Measurements from ENCODE around the gene CES1.
"Not testable (repeated sequence)": the region's sequence is repeated elsewhere in the genome, so short reads cannot be mapped to it uniquely, and the experiment has no call there.

CES1 gene

DNA sequence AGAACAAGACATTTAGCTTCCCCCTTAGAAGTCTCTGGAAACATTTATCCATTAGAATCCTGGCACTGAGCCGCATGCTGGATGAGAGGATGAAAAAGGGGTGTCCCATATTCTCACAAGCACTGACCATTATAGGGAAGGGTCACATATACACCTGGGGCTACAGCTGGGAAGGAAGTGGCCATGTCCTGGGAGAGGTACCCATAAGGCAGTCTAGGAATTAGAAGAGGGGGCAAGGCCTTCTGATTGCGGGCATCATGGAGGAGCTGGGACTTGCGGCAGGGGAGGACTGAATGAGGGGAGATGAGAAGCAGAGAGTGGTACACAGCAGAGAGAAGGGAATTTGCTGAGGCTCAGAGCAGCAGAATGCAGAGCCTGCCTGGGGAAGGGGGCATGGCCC lies 3.7 kb downstream of the CES1 start:
- not testable (repeated sequence) for DNase-seq

DNA sequence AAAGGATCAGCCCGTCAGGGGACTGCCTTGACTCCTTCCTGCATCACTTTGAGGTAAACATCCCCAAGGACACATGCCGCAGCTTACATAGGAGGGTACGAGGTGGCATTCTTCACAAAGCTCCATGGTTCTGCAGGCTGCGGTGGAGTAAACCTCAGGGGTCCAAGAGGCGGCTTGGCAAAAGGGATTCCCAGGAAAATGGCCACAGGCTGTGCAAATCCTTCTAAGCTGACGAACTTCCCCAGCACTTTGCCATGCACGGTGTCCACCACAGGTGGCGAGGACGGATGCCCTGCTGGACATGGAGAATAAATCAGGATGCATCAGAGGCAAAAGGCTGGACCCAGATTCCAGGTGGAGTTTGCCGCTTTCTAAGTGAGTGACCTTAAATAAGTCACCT lies 4.2 kb downstream of the CES1 start:
- no peak for DNase-seq

DNA sequence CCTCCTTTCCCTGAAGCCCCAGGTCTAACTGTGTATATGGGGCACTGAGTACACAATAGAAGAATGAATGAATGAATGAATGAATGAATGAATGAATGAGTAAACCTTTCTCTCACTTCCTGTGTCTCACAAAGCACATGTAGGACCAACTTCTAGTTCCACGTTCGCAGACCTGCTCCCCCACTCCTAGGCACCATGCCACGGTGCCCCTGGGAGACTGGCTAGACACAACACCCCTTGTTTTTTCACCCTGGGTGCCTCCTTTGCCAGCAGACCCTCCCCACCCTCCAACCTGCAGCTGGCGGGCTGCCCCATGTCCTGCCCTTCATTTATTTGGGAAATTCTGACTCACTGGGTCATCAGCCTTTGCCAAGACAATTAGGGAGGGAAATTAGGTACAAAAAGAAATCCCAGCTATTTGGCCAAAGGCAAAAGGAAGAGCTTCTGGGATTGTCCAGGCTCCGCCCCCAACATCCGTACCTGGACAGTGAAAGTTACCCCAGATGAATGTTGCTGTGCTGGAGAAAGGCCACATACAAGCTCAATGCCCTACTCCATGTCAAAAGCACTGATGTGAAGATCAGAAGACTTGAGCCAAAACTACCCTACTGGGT lies 7.7 kb downstream of the CES1 start:
- DNase-seq = no peak

DNA sequence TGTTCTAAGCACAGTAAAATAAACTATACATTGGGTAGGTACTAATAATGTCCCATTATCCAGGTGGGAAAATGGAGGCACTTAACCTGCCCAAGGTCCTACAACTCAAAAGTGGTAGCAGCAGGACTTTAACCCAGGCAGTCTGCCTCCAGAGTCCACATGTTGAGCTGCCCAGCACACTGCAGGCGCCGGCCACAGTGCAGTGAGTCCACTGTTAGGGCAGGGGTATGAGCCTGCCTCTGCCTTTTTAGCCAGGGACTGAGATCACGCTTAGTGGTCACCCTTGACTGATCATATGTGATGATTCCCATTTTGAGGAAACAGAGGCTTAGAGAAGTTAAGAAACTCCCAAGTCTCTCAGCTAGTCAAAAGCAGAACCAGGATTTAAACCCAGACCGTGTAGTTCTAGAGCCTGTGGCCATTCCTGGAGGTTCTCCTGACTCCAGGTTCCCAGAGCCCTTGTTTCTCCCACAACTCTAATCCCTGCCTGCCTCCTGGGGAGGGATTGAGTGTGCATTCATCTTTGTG lies 8.4 kb downstream of the CES1 start:
- DNase-seq = no peak

DNA sequence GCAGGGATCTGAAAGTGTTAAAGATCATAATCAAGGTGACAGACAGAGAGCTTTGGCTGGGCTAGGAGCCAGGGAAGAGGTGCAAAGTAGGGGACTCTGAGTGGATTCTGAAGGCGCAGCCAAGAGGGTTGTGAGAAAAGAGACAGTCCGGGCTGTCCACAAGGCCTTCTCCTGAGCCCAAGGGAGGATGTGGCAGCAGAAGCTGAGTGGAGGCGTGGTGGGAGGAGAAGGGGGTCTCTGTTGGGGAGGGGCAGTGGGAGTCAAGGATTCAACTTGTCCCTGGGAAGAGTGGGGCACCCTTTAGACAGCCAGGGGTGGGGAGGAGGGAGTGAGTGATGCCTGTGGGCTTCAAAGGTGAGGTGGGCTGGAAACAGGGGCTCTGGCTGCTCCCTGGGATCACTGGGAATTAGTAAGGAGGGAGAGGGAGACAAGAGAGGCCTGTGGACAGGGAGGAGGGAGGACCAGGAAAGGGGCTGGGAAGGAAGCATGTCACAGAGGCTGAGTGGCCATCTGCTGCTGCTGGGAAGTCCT lies 10.6 kb downstream of the CES1 start:
- DNase-seq = no peak

DNA sequence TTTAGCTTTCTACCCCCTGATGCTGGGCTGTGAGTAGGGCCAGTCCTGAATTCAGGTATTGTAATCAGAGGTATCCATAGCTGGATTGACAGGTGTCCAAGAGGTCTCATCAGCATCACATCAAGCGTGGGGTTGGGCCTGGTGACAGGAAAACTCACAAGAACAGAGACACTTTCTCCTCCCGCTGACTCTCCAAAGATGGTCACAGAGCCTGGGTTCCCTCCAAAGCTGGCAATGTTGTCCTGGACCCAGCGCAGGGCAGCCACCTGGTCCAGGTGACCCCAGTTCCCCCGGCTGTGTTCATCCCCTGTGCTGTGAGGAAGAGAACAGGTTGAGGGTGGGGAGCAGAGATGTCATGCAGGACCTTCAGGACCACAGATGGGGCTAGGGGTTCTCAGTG lies 11.7 kb downstream of the CES1 start:
- no peak for DNase-seq

DNA sequence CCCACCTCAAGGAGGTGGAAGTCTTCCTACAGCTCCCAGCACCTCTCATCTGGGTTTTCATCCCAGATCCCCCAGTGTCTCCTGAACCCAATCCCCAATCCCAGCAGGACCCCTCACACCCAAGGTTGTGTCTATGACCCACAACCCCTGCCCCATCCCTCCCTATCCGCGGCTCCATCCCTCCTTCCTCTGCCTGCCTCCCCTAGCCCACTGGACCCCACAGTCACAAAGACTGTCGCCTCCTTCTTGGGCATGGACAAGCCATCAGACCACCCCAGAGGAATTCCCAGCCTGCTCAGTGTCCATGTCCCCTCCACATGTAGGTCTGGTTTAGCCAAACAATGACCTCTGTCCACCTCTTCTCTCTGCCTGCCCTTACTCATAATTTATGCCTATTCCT lies 12.3 kb downstream of the CES1 start:
- DNase-seq = no peak

DNA sequence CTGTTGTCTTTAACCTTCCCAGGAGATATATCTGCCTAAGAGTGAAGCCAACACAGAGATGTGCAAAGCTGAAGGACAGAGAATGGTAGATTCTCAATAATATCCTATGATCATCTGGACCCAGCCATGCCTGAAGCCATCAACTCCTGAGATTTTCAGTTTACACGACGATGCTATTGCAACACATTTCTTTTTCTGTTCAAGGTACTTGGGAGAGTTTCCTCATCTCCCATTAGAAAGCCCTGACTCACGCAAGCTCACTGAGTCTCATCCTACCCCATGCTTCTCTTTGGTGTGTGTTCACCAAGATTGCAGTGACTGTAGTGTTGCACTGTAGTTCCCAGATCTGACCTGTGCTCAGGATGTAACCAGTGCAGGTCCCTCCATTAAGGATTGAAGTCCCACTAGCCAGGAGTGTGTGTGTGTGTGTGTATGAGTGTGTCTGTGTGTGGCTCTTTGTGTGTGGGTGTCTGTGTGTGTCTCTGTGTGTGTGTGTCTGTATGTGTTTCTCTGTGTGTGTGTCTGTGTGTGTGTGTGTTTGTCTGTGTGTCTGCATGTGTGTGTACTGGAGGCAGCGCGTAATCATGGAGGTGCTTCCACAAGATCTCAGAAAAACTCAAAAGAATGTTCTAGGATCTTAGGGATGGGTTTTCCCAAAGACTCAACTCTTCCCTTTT lies 15.5 kb downstream of the CES1 start:
- DNase-seq = no peak

DNA sequence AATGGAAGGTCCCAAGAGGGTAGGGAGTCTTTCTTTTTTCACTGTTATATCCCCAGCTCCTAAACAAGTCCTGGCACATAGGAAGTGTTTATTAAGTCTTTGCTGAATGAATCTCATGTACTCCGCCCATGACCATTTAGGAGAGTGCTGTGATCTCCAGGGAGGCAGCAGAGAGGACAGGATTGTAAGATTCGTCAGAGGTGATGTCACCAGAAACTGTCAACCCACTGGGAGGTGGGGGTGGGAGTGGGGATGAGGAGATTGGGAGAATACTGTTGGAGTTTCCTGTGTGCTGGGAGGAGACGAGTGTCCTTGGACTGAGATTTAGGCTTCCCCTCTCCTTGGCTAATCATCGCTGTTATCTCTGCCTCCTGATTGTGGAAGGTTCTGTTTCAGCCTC lies 16.7 kb downstream of the CES1 start:
- DNase-seq = not testable (repeated sequence)

DNA sequence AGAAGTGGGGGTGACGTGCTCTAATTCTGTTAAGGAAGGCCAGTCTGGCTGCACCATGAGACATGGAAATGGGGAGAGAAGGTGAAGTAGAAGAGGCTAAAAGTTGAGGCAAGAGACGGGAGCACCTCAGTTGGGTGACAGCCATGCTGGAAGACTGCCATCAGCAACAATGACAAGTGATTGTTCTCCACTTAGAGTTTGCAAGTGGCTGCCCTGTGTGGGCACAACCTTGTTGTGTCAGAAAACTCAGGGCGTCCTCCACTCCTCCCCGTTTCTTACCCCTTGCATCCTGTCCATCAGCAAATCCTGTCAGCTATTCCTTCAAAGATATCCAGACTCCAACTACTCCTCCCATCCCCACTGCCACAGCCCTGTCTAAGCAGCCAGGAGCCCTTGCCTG lies 17.6 kb downstream of the CES1 start:
- DNase-seq = no peak

DNA sequence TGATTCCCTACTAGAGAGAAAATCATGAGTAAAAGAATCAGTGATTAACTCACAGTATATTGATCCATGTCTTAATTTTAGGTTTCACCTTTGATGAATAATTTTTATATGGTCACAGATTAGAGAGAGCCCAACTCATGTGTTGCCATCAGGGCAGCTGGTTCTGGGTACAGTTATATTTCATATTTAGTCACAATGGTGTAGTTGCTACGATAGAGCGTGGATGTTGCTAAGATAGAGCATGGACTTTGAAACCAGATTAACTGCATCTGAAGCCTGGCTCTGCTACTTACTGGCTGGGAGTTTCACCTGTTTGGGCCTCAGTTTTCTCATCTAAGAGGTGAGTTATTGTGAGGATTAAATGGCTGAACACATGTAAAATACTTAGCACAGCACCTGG lies 18.7 kb downstream of the CES1 start:
- not testable (repeated sequence) for DNase-seq

DNA sequence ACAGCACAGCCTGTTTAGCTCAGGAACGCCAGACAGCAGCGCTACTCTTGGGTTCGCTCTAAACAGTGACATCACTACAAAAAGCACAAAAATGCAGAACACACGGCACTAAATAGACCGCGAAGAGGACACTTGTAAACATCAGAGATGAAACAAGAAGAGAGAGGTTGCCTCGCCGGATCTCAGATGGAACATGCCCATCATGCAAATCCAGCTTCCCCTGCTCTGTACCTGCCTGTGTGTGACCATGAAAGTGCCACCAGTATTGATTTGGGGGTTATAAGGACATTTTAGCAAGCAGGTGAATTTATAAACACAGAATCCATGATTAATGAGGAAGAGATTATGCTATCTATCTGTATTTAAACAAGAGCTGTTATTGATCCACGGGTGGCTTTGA lies 19.2 kb downstream of the CES1 start:
- DNase-seq = not testable (repeated sequence)

DNA sequence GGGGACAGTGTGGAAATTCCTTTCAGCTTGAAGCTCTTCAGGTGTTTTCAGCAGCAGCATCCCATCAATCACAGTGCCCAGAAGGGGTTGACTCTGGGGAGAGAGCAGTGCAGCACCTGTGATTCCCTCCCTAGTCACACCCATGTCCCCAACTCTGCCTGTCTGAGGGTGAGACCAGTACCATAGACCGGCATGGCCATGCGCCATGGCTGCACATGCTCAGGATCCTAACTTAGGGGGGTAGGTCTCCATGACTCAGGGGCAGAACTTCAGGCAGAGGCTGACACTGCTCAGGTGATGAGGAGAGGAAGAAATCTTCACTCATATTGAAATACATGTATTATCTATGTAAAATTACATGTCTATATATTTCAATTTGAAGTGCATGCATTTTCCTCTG lies 19.9 kb downstream of the CES1 start:
- no peak for DNase-seq

DNA sequence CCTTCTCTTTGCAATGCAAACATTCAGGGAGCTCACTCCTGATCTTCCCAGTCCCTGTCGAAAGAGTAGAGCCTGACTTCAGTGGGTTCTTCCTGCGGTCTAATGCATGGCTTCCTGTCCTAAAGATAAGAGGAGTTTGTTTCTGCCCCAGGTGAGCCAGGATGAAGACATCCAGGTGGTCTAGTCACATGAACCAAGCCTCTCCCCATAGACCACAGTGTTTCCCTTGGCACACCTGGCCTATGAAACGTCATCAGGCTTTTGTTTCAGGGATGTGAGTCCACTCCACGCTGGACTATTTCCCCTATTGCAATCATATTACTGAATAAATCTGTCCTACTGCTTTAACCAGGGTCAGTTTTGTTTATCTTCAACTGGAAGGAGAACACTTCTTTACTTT lies 21.1 kb downstream of the CES1 start:
- DNase-seq = no peak

DNA sequence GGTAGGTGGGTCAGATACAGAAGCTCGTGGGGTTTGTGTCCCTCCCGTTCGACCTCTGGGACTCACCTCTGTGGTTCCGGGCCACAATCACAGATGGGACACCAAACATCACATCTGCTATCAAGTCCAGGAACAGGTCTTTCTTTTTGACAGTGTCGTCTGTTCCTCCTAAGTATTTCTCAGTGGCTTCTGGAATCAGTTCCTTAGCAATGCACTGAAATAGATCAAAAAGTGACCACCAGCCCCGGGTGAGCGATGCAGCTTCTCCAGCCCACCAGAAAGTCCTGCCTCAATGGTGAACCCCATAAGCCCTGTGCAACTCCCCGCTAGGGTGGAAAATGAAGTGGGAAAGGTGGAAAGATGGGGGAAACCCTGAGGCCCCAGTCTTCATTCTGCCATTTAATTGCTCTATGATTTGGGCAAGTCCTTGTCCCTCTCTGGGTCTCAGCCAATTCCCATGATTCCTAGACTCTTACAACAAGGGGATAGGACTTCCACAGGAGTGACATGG lies 22.4 kb downstream of the CES1 start:
- DNase-seq = no peak

DNA sequence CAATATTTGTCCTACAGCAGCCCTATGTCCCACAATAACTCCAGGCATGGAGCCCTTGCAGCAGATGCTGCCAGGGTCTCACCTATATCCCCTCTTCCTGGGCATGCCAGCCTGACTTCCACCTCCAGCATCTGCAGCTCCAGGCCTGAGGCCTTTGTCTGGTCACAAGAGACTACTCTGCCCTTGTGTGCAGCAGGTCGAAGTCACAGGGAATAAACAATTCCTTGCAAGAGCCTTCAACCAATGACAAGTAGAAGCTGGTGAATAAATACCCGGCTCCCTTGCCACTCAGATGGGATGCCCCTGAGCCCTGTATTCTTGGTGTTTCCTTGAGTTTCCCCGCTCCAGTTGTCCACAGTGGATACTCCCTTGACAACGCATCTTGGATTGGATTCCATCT lies 23.0 kb downstream of the CES1 start:
- no peak for DNase-seq

DNA sequence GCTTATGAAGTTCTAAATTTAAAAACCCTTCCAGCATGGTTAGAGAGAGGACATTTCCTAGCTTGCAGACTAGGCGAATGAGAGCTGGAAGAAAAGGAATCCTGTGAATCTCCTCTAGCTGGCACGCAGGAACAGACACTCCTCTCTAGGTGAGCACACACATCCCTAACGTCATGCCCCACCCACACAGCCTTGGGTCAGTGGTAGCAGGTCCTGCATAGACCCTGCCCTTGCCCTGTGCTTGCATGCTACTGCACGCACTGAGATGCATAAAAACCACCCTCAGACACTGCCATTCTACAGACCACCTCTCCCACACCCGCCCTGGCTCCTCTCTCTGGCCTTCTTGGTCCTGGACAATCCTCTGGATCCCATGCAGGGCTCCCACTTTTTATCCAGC lies 23.5 kb downstream of the CES1 start:
- no peak for DNase-seq

DNA sequence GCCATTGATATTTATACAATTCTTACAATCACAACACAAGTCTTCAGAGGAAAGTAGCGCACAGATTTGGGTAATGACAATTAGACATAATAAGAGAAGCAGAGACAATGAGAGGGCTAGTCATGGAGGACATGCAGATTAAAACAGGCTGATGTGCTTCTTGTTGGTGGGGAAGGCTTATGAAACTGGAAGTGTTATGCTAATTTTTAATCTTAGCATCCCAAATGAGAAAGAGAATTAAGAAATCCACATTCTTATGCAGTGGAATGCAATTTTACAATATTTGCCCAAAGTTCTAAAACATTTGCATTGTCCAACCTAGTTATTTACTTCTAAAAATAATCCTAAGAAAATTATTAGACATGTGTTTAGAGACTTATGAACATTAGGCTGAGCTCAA lies 24.6 kb downstream of the CES1 start:
- DNase-seq = not testable (repeated sequence)

DNA sequence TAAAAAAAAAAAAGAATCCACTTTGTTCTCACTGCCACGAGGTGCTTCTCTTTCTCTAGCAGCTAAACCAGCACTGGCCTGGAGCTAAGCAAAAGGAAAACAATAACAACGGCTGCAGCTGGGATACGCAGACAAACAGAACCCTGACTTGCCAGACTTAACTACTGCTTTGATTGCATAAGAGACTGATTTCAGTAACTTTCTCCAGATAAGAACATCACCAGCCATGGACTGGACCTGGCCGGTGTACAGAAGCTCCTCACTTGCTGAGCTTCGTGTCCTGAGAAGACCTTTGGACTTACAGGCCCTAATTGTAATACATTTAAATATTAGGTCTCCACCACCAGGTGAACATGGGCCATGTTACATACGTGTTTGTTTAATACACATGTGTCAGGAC lies 27.8 kb downstream of the CES1 start:
- not testable (repeated sequence) for DNase-seq

DNA sequence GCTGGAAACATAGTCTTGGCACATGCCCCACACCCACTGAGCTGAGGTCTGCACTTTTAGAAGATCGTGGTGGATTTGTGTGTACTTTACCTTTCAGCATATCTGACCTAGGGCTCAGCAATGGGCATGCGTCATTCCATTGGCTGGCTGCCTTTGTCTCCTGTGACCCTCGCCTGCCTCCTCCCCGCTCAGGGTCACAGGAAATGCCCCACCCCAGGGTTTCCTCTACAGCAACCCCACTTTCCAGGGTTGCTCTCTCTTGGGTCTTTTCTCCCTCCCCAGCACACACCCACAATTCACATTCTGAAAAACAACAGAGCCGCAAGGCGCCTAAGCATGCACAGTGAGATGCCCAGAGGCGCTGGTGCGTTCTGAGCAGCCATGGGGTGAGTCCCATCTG lies 29.2 kb downstream of the CES1 start:
- DNase-seq = not testable (repeated sequence)

DNA sequence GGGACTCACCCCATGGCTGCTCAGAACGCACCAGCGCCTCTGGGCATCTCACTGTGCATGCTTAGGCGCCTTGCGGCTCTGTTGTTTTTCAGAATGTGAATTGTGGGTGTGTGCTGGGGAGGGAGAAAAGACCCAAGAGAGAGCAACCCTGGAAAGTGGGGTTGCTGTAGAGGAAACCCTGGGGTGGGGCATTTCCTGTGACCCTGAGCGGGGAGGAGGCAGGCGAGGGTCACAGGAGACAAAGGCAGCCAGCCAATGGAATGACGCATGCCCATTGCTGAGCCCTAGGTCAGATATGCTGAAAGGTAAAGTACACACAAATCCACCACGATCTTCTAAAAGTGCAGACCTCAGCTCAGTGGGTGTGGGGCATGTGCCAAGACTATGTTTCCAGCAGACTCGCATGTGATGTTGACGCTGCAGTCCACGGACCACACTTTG lies 39.9 kb downstream of the CES1 start:
- DNase-seq = not testable (repeated sequence)

DNA sequence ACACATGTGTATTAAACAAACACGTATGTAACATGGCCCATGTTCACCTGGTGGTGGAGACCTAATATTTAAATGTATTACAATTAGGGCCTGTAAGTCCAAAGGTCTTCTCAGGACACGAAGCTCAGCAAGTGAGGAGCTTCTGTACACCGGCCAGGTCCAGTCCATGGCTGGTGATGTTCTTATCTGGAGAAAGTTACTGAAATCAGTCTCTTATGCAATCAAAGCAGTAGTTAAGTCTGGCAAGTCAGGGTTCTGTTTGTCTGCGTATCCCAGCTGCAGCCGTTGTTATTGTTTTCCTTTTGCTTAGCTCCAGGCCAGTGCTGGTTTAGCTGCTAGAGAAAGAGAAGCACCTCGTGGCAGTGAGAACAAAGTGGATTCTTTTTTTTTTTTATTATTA lies 41.4 kb downstream of the CES1 start:
- not testable (repeated sequence) for DNase-seq

DNA sequence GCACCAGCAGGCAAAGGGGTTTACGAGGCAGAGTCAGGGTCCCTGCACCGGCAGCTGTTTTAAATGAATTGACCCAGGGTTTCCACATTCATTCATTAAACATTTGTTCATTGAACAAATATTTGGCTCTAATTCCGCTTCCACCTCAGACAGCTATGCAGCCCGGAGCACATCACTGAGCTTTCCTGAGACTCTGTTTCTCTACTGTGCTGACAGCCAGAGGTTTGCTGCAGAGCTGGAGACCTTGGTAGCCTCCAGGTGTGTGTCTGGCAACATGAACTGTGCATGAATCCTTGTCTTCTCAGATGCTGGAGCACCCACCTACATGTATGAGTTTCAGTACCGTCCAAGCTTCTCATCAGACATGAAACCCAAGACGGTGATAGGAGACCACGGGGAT lies 42.7 kb downstream of the CES1 start:
- DNase-seq = not testable (repeated sequence)

DNA sequence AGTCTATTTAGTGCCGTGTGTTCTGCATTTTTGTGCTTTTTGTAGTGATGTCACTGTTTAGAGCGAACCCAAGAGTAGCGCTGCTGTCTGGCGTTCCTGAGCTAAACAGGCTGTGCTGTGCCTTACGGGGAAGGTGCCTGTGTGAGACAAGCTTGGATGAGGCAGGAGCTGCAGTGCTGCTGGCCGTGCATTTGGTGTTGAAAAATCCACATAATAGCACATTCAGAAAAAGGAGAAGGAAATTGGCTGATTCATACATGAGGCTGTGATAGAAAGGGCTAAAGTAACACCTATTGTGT lies 50.2 kb downstream of the CES1 start:
- not testable (repeated sequence) for DNase-seq
